ENCODE measurements around the gene CIDEC. TPM values are rescaled to one million over a fixed set of nuclear protein-coding genes. Genes with fewer than 3 reads are reported as not detected.

Gene CIDEC
- total and polyA plus RNA-seq, 2 of the 13 experiments (the other 11 are each of a cell fraction or from before 2014, with no cell fraction given): 2.5 to 10.4 TPM

- TF ChIP-seq POGK (CRISPR knock-in tag; conservative IDR thresholded peaks at IDR 0.05) (peak; percentile 33), BRCA1 (CRISPR knock-in tag; IDR thresholded peaks at IDR 0.05) (no peak), SRSF9 (IDR thresholded peaks at IDR 0.05; ENCODE audit: borderline replicate concordance, insufficient read depth, low read depth, low read length, poor library complexity, severe bottlenecking) (no peak), NFKB2 (CRISPR knock-in tag; IDR thresholded peaks at IDR 0.05; ENCODE audit: borderline replicate concordance) (no peak), IRX3 (CRISPR knock-in tag; IDR thresholded peaks at IDR 0.05; ENCODE audit: borderline replicate concordance, low read depth) (peak; percentile 61; the same call in 1 of the 2 replicates), SMAD3 (CRISPR knock-in tag; IDR thresholded peaks at IDR 0.05) (no peak; the same call in 1 of the 2 replicates), ZNF296 (CRISPR knock-in tag; conservative IDR thresholded peaks at IDR 0.05) (0 out of 2 replicates have a peak, but pooled peaks have one; percentile 77), ZBTB34 (CRISPR knock-in tag; IDR thresholded peaks at IDR 0.05) (no peak), HDAC2 (CRISPR knock-in tag; IDR thresholded peaks at IDR 0.05) (0 out of 2 replicates have a peak, but pooled peaks have one; percentile 53), JUNB (CRISPR knock-in tag; IDR thresholded peaks at IDR 0.05; ENCODE audit: borderline replicate concordance) (no peak), ZBTB14 (CRISPR knock-in tag; IDR thresholded peaks at IDR 0.05) (no peak), TOE1 (CRISPR knock-in tag; IDR thresholded peaks at IDR 0.05) (no peak), ZNF75D (CRISPR knock-in tag; IDR thresholded peaks at IDR 0.05; ENCODE audit: borderline replicate concordance) (no peak), MEIS1 (CRISPR knock-in tag; IDR thresholded peaks at IDR 0.05; ENCODE audit: borderline replicate concordance) (0 out of 2 replicates have a peak, but pooled peaks have one; percentile 63), WIZ (CRISPR knock-in tag; IDR thresholded peaks at IDR 0.05) (no peak), ZBTB42 (CRISPR knock-in tag; IDR thresholded peaks at IDR 0.05) (no peak)
- TF ChIP-seq, protein P1, sequence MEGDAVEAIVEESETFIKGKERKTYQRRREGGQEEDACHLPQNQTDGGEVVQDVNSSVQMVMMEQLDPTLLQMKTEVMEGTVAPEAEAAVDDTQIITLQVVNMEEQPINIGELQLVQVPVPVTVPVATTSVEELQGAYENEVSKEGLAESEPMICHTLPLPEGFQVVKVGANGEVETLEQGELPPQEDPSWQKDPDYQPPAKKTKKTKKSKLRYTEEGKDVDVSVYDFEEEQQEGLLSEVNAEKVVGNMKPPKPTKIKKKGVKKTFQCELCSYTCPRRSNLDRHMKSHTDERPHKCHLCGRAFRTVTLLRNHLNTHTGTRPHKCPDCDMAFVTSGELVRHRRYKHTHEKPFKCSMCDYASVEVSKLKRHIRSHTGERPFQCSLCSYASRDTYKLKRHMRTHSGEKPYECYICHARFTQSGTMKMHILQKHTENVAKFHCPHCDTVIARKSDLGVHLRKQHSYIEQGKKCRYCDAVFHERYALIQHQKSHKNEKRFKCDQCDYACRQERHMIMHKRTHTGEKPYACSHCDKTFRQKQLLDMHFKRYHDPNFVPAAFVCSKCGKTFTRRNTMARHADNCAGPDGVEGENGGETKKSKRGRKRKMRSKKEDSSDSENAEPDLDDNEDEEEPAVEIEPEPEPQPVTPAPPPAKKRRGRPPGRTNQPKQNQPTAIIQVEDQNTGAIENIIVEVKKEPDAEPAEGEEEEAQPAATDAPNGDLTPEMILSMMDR (CRISPR knock-in tag; IDR thresholded peaks at IDR 0.05): no peak
- TF ChIP-seq, protein P2, sequence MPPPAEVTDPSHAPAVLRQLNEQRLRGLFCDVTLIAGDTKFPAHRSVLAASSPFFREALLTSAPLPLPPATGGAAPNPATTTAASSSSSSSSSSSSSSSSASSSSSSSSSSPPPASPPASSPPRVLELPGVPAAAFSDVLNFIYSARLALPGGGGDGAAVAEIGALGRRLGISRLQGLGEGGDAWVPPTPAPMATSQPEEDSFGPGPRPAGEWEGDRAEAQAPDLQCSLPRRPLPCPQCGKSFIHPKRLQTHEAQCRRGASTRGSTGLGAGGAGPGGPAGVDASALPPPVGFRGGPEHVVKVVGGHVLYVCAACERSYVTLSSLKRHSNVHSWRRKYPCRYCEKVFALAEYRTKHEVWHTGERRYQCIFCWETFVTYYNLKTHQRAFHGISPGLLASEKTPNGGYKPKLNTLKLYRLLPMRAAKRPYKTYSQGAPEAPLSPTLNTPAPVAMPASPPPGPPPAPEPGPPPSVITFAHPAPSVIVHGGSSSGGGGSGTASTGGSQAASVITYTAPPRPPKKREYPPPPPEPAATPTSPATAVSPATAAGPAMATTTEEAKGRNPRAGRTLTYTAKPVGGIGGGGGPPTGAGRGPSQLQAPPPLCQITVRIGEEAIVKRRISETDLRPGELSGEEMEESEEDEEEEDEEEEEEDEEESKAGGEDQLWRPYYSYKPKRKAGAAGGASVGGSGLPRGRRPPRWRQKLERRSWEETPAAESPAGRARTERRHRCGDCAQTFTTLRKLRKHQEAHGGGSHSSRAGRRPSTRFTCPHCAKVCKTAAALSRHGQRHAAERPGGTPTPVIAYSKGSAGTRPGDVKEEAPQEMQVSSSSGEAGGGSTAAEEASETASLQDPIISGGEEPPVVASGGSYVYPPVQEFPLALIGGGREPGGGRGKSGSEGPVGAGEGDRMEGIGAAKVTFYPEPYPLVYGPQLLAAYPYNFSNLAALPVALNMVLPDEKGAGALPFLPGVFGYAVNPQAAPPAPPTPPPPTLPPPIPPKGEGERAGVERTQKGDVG (CRISPR knock-in tag; IDR thresholded peaks at IDR 0.05; ENCODE audit: borderline replicate concordance): no peak
Measured at GRCh38 chr3:9902372-9903237, 22.6 kb upstream of the CIDEC start, which contains the start of gene IL17RE (continued).

All from HepG2 (cell line).